ES-I3 (cell line): ENCODE results near the gene RDX.
"Not testable (repeated sequence)": the region's sequence is repeated elsewhere in the genome, so short reads cannot be mapped to it uniquely, and the experiment has no call there.

ENCODE experiments used
- H3K36me3 ChIP-seq: 2 replicates; pipeline ENCODE4 v1.6.1; 2013; ENCODE audit warnings: mild to moderate bottlenecking, low read length, control low read depth, moderate library complexity; ENCODE audit not compliant: insufficient read depth
- H3K4me1 ChIP-seq: 2 replicates; pipeline ENCODE4 v1.6.1; 2013; ENCODE audit warnings: mild to moderate bottlenecking, control low read depth, low read length; ENCODE audit not compliant: insufficient read depth
- H3K9ac ChIP-seq: 2 replicates; pipeline ENCODE4 v1.6.1; 2013; ENCODE audit warnings: low read depth, mild to moderate bottlenecking, low read length, moderate library complexity
- H3K9me3 ChIP-seq: 2 replicates; pipeline ENCODE4 v1.6.1; 2013; ENCODE audit warnings: mild to moderate bottlenecking, low read length, moderate library complexity; ENCODE audit not compliant: control insufficient read depth, insufficient read depth

The RDX gene

GRCh38 chr11:110318638-110319404, 22.4 kb upstream of the RDX start:
- no peak overlapping the region for H3K9ac ChIP-seq
- peaks cover 3% of the 10 kb centered on the region; the same call in 1 of the 2 replicates for H3K4me1 ChIP-seq
- no peaks in the 10 kb centered on the region for H3K9me3 ChIP-seq
- no peaks in the 10 kb centered on the region for H3K36me3 ChIP-seq

- no peaks in the 10 kb centered on the region for H3K36me3 ChIP-seq
- peaks cover 3% of the 10 kb centered on the region; the same call in 1 of the 2 replicates for H3K4me1 ChIP-seq
- H3K9me3 ChIP-seq = no peaks in the 10 kb centered on the region
- no peak overlapping the region for H3K9ac ChIP-seq
Observed at GRCh38 chr11:110317516-110317932, 21.1 kb upstream of the RDX start.

- H3K4me1 ChIP-seq = peaks cover 11% of the 10 kb centered on the region
- H3K36me3 ChIP-seq = no peaks in the 10 kb centered on the region
- no peaks in the 10 kb centered on the region for H3K9me3 ChIP-seq
- no peak overlapping the region for H3K9ac ChIP-seq
Observed at GRCh38 chr11:110314366-110315095, 18.1 kb upstream of the RDX start.

- Histone ChIP-seq H3K9me3 (no peaks in the 10 kb centered on the region), H3K4me1 (peaks cover 11% of the 10 kb centered on the region; the same call in 1 of the 2 replicates), H3K9ac (no peak overlapping the region), H3K36me3 (no peaks in the 10 kb centered on the region)
Observed at GRCh38 chr11:110312670-110313069, 16.3 kb upstream of the RDX start.

GRCh38 chr11:110311783-110312579, 15.6 kb upstream of the RDX start:
- Histone ChIP-seq H3K4me1 (peaks cover 8% of the 10 kb centered on the region; the same call in 1 of the 2 replicates), H3K9me3 (no peaks in the 10 kb centered on the region), H3K9ac (no peak overlapping the region), H3K36me3 (no peaks in the 10 kb centered on the region)

GRCh38 chr11:110308071-110308470, 11.7 kb upstream of the RDX start:
- Histone ChIP-seq H3K9me3 (no peaks in the 10 kb centered on the region), H3K4me1 (peaks cover 8% of the 10 kb centered on the region; the same call in 1 of the 2 replicates), H3K9ac (no peak overlapping the region), H3K36me3 (no peaks in the 10 kb centered on the region)

GRCh38 chr11:110306019-110306388, 9.6 kb upstream of the RDX start:
- not testable (repeated sequence) for H3K9me3 ChIP-seq, H3K4me1 ChIP-seq, H3K36me3 ChIP-seq, H3K9ac ChIP-seq

- Histone ChIP-seq H3K4me1 (no peaks in the 10 kb centered on the region), H3K36me3 (no peaks in the 10 kb centered on the region), H3K9me3 (no peaks in the 10 kb centered on the region), H3K9ac (no peak overlapping the region)
Observed at GRCh38 chr11:110305169-110306018, 9.0 kb upstream of the RDX start.

GRCh38 chr11:110303414-110303826, 7.0 kb upstream of the RDX start:
- no peaks in the 10 kb centered on the region for H3K36me3 ChIP-seq
- H3K9me3 ChIP-seq = no peaks in the 10 kb centered on the region
- H3K9ac ChIP-seq = no peak overlapping the region
- H3K4me1 ChIP-seq = no peaks in the 10 kb centered on the region

- Histone ChIP-seq H3K9me3 (no peaks in the 10 kb centered on the region), H3K9ac (no peak overlapping the region), H3K4me1 (peaks cover 11% of the 10 kb centered on the region), H3K36me3 (no peaks in the 10 kb centered on the region)
Observed at GRCh38 chr11:110301577-110301976, 5.2 kb upstream of the RDX start.

- H3K4me1 ChIP-seq = peaks cover 11% of the 10 kb centered on the region
- H3K36me3 ChIP-seq = no peaks in the 10 kb centered on the region
- no peaks in the 10 kb centered on the region for H3K9me3 ChIP-seq
- H3K9ac ChIP-seq = no peak overlapping the region; the same call in 1 of the 2 replicates
Observed at GRCh38 chr11:110301032-110301431, 4.6 kb upstream of the RDX start.

- H3K9me3 ChIP-seq = no peaks in the 10 kb centered on the region
- H3K9ac ChIP-seq = no peak overlapping the region
- no peaks in the 10 kb centered on the region for H3K36me3 ChIP-seq
- peaks cover 16% of the 10 kb centered on the region for H3K4me1 ChIP-seq
Observed at GRCh38 chr11:110299006-110299785, 2.8 kb upstream of the RDX start.

GRCh38 chr11:110298301-110298765, 1.9 kb upstream of the RDX start:
- H3K9me3 ChIP-seq = no peaks in the 10 kb centered on the region
- H3K36me3 ChIP-seq = no peaks in the 10 kb centered on the region
- H3K4me1 ChIP-seq = peaks cover 16% of the 10 kb centered on the region
- no peak overlapping the region for H3K9ac ChIP-seq
